Progenitor cell of endocrine pancreas (in vitro differentiated cells): ENCODE measurements around the gene FUT4. TPM values are rescaled to one million over a fixed set of nuclear protein-coding genes. Genes with fewer than 3 reads are reported as not detected.

Experiments
- DNase-seq: peaks from one replicate; pipeline ENCODE4 v3.0.0; 2021; ENCODE audit warnings: low spot score; ENCODE audit not compliant: unreplicated experiment
- H3K27ac Mint-ChIP-seq: 2 replicates; pipeline ENCODE4 v1.8.0; 2021; ENCODE audit warnings: mild to moderate bottlenecking, moderate library complexity, mixed read lengths
- H3K27me3 Mint-ChIP-seq: 2 replicates; pipeline ENCODE4 v1.8.0; 2021; ENCODE audit warnings: mixed read lengths
- H3K36me3 Mint-ChIP-seq: 2 replicates; pipeline ENCODE4 v1.8.0; 2022; ENCODE audit warnings: mixed read lengths; ENCODE audit not compliant: insufficient read depth
- H3K4me1 Mint-ChIP-seq: 2 replicates; pipeline ENCODE4 v1.8.0; 2021; ENCODE audit warnings: low read depth, mixed read lengths
- H3K4me3 Mint-ChIP-seq: 2 replicates; pipeline ENCODE4 v1.8.0; 2021; ENCODE audit warnings: low read depth, mild to moderate bottlenecking, moderate library complexity, mixed read lengths
- H3K9me3 Mint-ChIP-seq: 2 replicates; pipeline ENCODE4 v1.8.0; 2021; ENCODE audit warnings: low read depth, mixed read lengths
- CTCF ChIP-seq: fragments of 200-600 bp; sonication (generic); IDR thresholded peaks from one replicate; pipeline ENCODE4 v1.5.0; 2021; ENCODE audit warnings: antibody characterized with exemption, mild to moderate bottlenecking; ENCODE audit not compliant: unreplicated experiment
- total RNA-seq: library from RNA; stranded (reverse); gene quantifications from 2 replicates; pipeline ENCODE4 v1.2.1, GENCODE V29; 2021

FUT4 gene
- total RNA-seq, 1 donor from 2014 or later = 6.6 TPM

DNA sequence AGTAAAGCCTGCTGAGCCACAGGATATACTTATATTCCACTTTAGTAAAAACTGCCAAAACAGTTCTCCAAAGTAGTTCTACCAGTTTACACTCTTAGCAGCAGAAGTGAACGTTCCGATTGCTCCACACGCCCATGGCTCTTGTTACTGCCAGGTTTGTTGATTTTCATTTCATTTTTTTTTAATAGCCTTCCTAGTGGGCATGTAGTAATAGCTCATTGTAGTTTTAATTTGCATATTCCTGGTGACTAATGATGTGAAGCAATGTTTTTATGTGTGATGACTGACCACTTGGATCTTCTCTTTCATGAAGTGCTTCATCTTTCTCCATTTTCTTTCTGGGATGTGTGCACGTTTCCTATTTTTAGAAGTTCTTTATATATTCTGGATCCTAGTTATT is 36.2 kb upstream of the FUT4 start:
- no peak overlapping the region for H3K4me3 Mint-ChIP-seq
- H3K9me3 Mint-ChIP-seq = no peaks in the 10 kb centered on the region
- TF ChIP-seq CTCF = no peak
- H3K36me3 Mint-ChIP-seq = no peaks in the 10 kb centered on the region
- H3K4me1 Mint-ChIP-seq = peaks cover 3% of the 10 kb centered on the region
- no peak overlapping the region for H3K27ac Mint-ChIP-seq
- DNase-seq = no peak
- H3K27me3 Mint-ChIP-seq = peaks cover 32% of the 10 kb centered on the region

GRCh38 chr11:94511932-94512781 is 31.6 kb upstream of the FUT4 start, which contains the start of gene C11orf97:
Gene C11orf97 (plus strand): TSS chr11:94512461. CDS start chr11:94512529, 68 bp downstream.
- Mint-ChIP-seq H3K36me3 (no peaks in the 10 kb centered on the region), H3K27ac (no peak within 1 kb of the TSS), H3K27me3 (peaks cover 63% of the 10 kb centered on the region), H3K4me1 (peaks cover 5% of the 10 kb centered on the region), H3K4me3 (peak within 1 kb of the TSS; percentile 73), H3K9me3 (no peaks in the 10 kb centered on the region)
- DNase-seq = peak; percentile 37
- peak; percentile 9 for TF ChIP-seq CTCF

DNA sequence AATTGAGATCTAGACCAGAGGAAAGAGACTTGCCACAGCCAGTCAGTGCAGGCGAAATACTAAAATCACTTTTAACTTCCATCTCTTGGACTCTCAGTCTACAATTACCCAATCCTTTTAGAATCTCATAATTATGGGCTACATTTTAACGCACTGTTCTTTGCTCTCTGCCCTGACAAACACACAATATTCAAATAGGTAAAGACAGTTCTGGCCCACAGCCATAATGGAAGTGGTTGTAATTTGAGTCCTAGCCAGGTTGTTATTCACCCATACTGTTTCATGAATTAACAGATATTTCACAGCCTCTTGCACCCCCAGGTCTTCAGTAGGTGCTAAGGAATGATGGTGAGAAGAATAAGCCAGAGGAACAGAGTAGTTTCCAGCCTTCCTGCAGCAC is 30.6 kb upstream of the FUT4 start:
- Mint-ChIP-seq H3K27ac (no peak overlapping the region), H3K27me3 (peaks cover 59% of the 10 kb centered on the region), H3K4me1 (peaks cover 5% of the 10 kb centered on the region), H3K9me3 (no peaks in the 10 kb centered on the region), H3K4me3 (no peak overlapping the region), H3K36me3 (no peaks in the 10 kb centered on the region)
- TF ChIP-seq CTCF = no peak
- no peak for DNase-seq

DNA sequence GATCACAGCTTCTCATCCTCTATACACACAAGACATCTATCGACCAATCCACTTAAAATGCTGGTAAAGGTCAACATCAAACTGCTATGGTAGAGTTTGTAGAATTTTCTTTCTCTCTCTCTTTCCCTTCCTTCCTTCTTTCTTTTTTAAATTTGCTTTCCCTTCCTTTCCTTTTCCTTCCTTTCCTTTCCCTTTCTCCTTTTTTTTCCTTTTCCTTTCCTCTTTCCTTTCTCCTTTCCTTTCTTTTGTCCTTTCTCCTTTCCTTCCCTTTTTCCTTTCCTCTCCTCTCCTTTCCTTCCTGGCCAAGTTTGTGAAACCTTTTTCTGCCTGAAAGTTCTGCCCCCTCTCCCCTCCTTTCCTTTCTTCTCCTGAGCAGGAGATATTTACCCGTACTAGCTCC is 28.3 kb upstream of the FUT4 start:
- no peak overlapping the region for H3K27ac Mint-ChIP-seq
- no peak for TF ChIP-seq CTCF
- peaks cover 5% of the 10 kb centered on the region for H3K4me1 Mint-ChIP-seq
- H3K9me3 Mint-ChIP-seq = no peaks in the 10 kb centered on the region
- DNase-seq = no peak
- H3K27me3 Mint-ChIP-seq = peaks cover 52% of the 10 kb centered on the region
- no peak overlapping the region for H3K4me3 Mint-ChIP-seq
- H3K36me3 Mint-ChIP-seq = no peaks in the 10 kb centered on the region

- Mint-ChIP-seq H3K27me3 (peaks cover 38% of the 10 kb centered on the region), H3K9me3 (no peaks in the 10 kb centered on the region), H3K4me3 (no peak overlapping the region), H3K36me3 (no peaks in the 10 kb centered on the region), H3K4me1 (peaks cover 5% of the 10 kb centered on the region), H3K27ac (no peak overlapping the region)
- TF ChIP-seq CTCF = no peak
- DNase-seq = no peak
Measured at GRCh38 chr11:94516725-94517124, 27.0 kb upstream of the FUT4 start.
